Liver (tissue), 9 donors: ENCODE data around the gene CCT7. TPM values are rescaled to one million over a fixed set of nuclear protein-coding genes. Genes with fewer than 3 reads are reported as not detected.

Experiments used
- DNase-seq: peaks from one replicate; pipeline ENCODE4 v3.0.0-alpha.2; 2017; ENCODE audit warnings: low spot score
- H3K27ac ChIP-seq, 2 donors: one replicate each; pipeline ENCODE4 v1.7.0; 2013; ENCODE audit warnings: inconsistent platforms in 2 of 2, low read length in 2 of 2, control low read depth in 1 of 2, low read depth in 1 of 2, mild to moderate bottlenecking in 1 of 2
- H3K27me3 ChIP-seq, 4 donors: one replicate each; pipeline versions ENCODE4 v1.6.1 to v1.7.0; 2013; ENCODE audit warnings: low read length in 3 of 4, inconsistent platforms in 1 of 4, mild to moderate bottlenecking in 1 of 4, moderate library complexity in 1 of 4; ENCODE audit not compliant: control insufficient read depth in 4 of 4, insufficient read depth in 4 of 4
- H3K36me3 ChIP-seq, 4 donors: one replicate each; pipeline versions ENCODE4 v1.6.1 to v1.7.0; 2013; ENCODE audit warnings: low read length in 3 of 4, mild to moderate bottlenecking in 3 of 4, low read depth in 1 of 4, moderate library complexity in 1 of 4; ENCODE audit not compliant: control insufficient read depth in 4 of 4, insufficient read depth in 3 of 4
- H3K4me1 ChIP-seq, 4 donors: one replicate each; pipeline versions ENCODE4 v1.6.1 to v1.7.0; 2013; ENCODE audit warnings: low read length in 3 of 4, mild to moderate bottlenecking in 3 of 4, moderate library complexity in 1 of 4; ENCODE audit not compliant: control insufficient read depth in 4 of 4, insufficient read depth in 4 of 4
- H3K4me3 ChIP-seq, 3 donors: one replicate each; pipeline versions ENCODE4 v1.6.1 to v1.7.0; 2013; ENCODE audit warnings: low read length in 3 of 3, control low read depth in 1 of 3, low read depth in 1 of 3, mild to moderate bottlenecking in 1 of 3
- H3K9ac ChIP-seq, 2 donors: one replicate each; pipeline ENCODE4 v1.7.0; 2013; ENCODE audit warnings: low read length in 2 of 2, mild to moderate bottlenecking in 2 of 2, moderate library complexity in 2 of 2, control low read depth in 1 of 2, low read depth in 1 of 2
- H3K9me3 ChIP-seq, 4 donors: one replicate each; pipeline versions ENCODE4 v1.6.1 to v1.7.0; 2013; ENCODE audit warnings: low read length in 3 of 4; ENCODE audit not compliant: control insufficient read depth in 4 of 4
- EGR1 ChIP-seq, 2 donors: IDR thresholded peaks; 2 replicates each; pipeline ENCODE4 v1.6.1; 2016 to 2018; ENCODE audit warnings: antibody characterized with exemption in 2 of 2, low read depth in 2 of 2
- FOXA1 ChIP-seq: IDR thresholded peaks from 2 replicates; pipeline ENCODE4 v1.6.1; 2016; ENCODE audit warnings: antibody characterized with exemption
- FOXA2 ChIP-seq: IDR thresholded peaks from 2 replicates; pipeline ENCODE4 v1.6.1; 2016; ENCODE audit warnings: antibody characterized with exemption
- GABPA ChIP-seq, 2 donors: IDR thresholded peaks in 1 of 2; conservative IDR thresholded peaks in 1 of 2; 2 replicates each; pipeline ENCODE4 v1.6.1; 2016; ENCODE audit warnings: antibody characterized with exemption in 2 of 2, mild to moderate bottlenecking in 1 of 2, moderate library complexity in 1 of 2
- HNF4A ChIP-seq, 2 donors: conservative IDR thresholded peaks; 2 replicates each; pipeline ENCODE4 v1.6.1; 2016; ENCODE audit warnings: antibody characterized with exemption in 2 of 2, mild to moderate bottlenecking in 2 of 2
- HNF4G ChIP-seq: IDR thresholded peaks from 2 replicates; pipeline ENCODE4 v1.6.1; 2016; ENCODE audit warnings: antibody characterized with exemption
- JUND ChIP-seq, 2 donors: IDR thresholded peaks; 2 replicates each; pipeline ENCODE4 v1.6.1; 2016; ENCODE audit warnings: antibody characterized with exemption in 2 of 2
- NR2F2 ChIP-seq: IDR thresholded peaks from 2 replicates; pipeline ENCODE4 v1.6.1; 2016; ENCODE audit warnings: antibody characterized with exemption
- RAD21 ChIP-seq, 2 donors: IDR thresholded peaks; 2 replicates each; pipeline ENCODE4 v1.6.1; 2016; ENCODE audit warnings: antibody characterized with exemption in 2 of 2, mild to moderate bottlenecking in 2 of 2
- RXRA ChIP-seq, 2 donors: IDR thresholded peaks; 2 replicates each; pipeline ENCODE4 v1.6.1; 2017 to 2018; ENCODE audit warnings: antibody characterized with exemption in 2 of 2, mild to moderate bottlenecking in 1 of 2
- SP1 ChIP-seq: IDR thresholded peaks from 2 replicates; pipeline ENCODE4 v1.6.1; 2018; ENCODE audit warnings: antibody characterized with exemption, mild to moderate bottlenecking
- TAF1 ChIP-seq: conservative IDR thresholded peaks from 2 replicates; pipeline ENCODE4 v1.6.1; 2016; ENCODE audit warnings: antibody characterized with exemption, mild to moderate bottlenecking
- YY1 ChIP-seq: IDR thresholded peaks from 2 replicates; pipeline ENCODE4 v1.6.1; 2016; ENCODE audit warnings: antibody characterized with exemption, mild to moderate bottlenecking
- WGBS: extraction: QIAGEN DNeasy Blood & Tissue Kit; methylation state at CpG from one replicate; pipeline ENCODE4 v1.1.7; 2013; 5-methylcytosine and 5-hydroxymethylcytosine counted together
- polyA plus RNA-seq, 2 donors: library from polyadenylated mRNA; stranded (reverse) in 1 of 2; unstranded in 1 of 2; fragments of 200-250 nt in 1 of 2; fragments of >200 nt in 1 of 2; fragmentation: Nextera tagmentation in 1 of 2; extraction: Ambion mirVana in 1 of 2; gene quantifications; one replicate each; pipeline versions ENCODE4 v1.2.1 to v1.2.3, GENCODE V29; 2013 to 2015
- total RNA-seq, 2 donors: library from RNA; depleted of rRNA; stranded (reverse); fragments of >200 nt; gene quantifications; one replicate each; pipeline ENCODE4 v1.2.3, GENCODE V29; 2014
- TF ChIP-seq, protein P1 (sequence below): IDR thresholded peaks from 2 replicates; pipeline ENCODE4 v1.6.1; 2016; ENCODE audit warnings: antibody characterized with exemption
- TF ChIP-seq, protein P2 (sequence below): fragments of 150-350 bp; IDR thresholded peaks from 2 replicates; pipeline ENCODE4 v1.5.1; 2017; ENCODE audit warnings: improper control_type of control experiment, low read depth, low read length; ENCODE audit not compliant: missing input control
- TF ChIP-seq, protein P3 (sequence below): IDR thresholded peaks from 2 replicates; pipeline ENCODE4 v1.6.1; 2016; ENCODE audit warnings: antibody characterized with exemption
- TF ChIP-seq, protein P4 (sequence below): IDR thresholded peaks from 2 replicates; pipeline ENCODE4 v1.6.1; 2016; ENCODE audit warnings: antibody characterized with exemption
- donor health status: healthy.
- donor health status: healthy.
- donor health status: healthy.
- donor health status: healthy.
- donor health status: healthy.

The CCT7 gene
- total and polyA plus RNA-seq, 4 donors, result 83.7 to 115 (median 101) TPM

DNA sequence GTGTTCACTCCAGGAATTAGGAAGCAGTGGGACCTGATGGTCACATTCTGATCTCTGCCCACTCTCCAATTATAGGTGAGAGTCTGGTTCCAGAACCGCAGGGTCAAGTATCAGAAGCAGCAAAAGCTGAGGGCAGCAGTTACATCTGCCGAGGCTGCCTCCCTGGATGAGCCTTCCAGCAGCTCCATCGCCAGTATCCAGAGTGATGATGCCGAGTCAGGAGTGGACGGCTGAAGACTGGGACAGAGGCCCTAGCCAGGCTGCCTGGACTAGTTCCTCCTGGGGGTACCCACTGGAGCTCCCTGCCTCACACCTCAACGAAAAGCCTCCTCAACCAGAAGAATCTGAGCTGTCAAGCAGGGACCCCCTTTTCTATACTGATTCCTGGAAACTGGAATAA, 23.4 kb upstream of the CCT7 start:
- H3K27me3 ChIP-seq, result no peaks in the 10 kb centered on the region
- TF ChIP-seq JUND (IDR thresholded peaks at IDR 0.05) (no peak), TAF1 (no peak)
- no peaks in the 10 kb centered on the region for H3K36me3 ChIP-seq
- no peak overlapping the region for H3K9ac ChIP-seq
- H3K9me3 ChIP-seq, result no peaks in the 10 kb centered on the region
- peaks cover 4 to 23% (median 12%) of the 10 kb centered on the region in 4 donors for H3K4me1 ChIP-seq
- WGBS, result 91% methylated on average over 6 of the region's 6 CpGs
- DNase-seq, result no peak
- H3K27ac ChIP-seq, result no peak overlapping the region
- no peak overlapping the region for H3K4me3 ChIP-seq

DNA sequence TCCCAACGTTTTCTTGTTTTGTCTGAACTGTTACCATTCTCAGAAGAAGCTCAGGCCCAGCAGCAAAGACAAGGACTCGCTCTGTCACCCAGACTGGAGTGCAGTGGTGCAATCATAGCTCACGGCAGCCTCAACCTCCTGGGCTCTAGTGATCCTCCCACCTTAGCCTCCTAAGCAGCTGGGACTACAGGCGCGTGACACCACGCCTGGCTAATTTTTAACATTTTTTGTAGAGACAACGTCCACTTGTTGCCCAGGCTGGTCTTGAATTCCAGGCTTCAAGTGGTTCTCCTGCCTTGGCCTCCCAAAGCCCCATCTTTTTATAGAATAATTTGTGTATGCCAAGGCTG, 22.0 kb upstream of the CCT7 start:
- Histone ChIP-seq H3K27ac (no peak overlapping the region), H3K36me3 (no peaks in the 10 kb centered on the region), H3K9me3 (no peaks in the 10 kb centered on the region), H3K4me3 (no peak overlapping the region), H3K9ac (no peak overlapping the region), H3K4me1 (peaks cover 4 to 23% (median 12%) of the 10 kb centered on the region in 4 donors), H3K27me3 (no peaks in the 10 kb centered on the region)
- WGBS, result 74% methylated on average over 7 of the region's 7 CpGs
- TF ChIP-seq TAF1 (no peak), HNF4G (no peak), YY1 (no peak), FOXA1 (no peak), JUND (IDR thresholded peaks at IDR 0.05) (no peak), HNF4A (conservative IDR thresholded peaks at IDR 0.05) (no peak), NR2F2 (no peak)
- TF ChIP-seq, protein P1, sequence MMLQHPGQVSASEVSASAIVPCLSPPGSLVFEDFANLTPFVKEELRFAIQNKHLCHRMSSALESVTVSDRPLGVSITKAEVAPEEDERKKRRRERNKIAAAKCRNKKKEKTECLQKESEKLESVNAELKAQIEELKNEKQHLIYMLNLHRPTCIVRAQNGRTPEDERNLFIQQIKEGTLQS, result no peak
- TF ChIP-seq, protein P2, sequence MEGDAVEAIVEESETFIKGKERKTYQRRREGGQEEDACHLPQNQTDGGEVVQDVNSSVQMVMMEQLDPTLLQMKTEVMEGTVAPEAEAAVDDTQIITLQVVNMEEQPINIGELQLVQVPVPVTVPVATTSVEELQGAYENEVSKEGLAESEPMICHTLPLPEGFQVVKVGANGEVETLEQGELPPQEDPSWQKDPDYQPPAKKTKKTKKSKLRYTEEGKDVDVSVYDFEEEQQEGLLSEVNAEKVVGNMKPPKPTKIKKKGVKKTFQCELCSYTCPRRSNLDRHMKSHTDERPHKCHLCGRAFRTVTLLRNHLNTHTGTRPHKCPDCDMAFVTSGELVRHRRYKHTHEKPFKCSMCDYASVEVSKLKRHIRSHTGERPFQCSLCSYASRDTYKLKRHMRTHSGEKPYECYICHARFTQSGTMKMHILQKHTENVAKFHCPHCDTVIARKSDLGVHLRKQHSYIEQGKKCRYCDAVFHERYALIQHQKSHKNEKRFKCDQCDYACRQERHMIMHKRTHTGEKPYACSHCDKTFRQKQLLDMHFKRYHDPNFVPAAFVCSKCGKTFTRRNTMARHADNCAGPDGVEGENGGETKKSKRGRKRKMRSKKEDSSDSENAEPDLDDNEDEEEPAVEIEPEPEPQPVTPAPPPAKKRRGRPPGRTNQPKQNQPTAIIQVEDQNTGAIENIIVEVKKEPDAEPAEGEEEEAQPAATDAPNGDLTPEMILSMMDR, result no peak
- no peak for DNase-seq

DNA sequence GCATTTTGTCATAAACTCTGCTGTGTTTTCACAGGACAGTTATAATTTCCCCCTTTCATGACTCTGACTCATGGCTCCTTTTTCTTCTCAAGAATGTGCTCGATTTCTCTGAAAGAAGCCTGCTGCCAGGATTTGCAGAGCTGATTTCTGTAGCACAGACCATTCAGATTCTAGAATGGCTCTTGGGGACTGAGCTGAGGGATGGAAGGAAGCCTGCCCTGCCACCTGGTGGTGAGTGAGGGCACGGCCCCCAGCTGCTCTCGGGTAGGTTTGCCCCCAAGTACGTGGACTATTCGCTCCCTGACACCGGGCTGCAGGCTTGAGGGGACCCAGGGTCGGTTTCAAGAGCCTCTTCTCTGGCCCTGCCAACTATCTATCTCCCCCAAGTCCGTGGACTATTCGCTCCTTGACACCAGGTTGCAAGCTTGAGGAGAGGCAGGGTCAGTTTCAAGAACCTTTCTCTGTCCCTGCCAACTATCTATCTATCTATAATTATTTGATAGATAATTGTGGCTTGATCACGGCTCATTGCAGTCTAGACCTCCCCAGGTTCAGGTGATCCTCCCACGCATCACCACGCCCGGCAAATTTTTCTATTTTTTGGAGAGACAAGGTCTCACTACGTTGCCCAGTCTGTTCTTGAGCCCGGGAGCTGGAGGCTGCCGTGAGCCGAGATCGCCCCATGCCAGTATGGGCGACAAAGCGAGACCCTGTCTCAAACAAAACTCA, 21.5 kb upstream of the CCT7 start:
- H3K4me3 ChIP-seq, result no peak overlapping the region
- H3K9me3 ChIP-seq, result no peaks in the 10 kb centered on the region
- no peak overlapping the region for H3K9ac ChIP-seq
- H3K4me1 ChIP-seq, result peaks cover 4 to 23% (median 12%) of the 10 kb centered on the region in 4 donors
- H3K27ac ChIP-seq, result no peak overlapping the region
- peak; percentile 77 for DNase-seq
- H3K27me3 ChIP-seq, result no peaks in the 10 kb centered on the region
- no peaks in the 10 kb centered on the region for H3K36me3 ChIP-seq
- WGBS, result 56% methylated on average over 20 of the region's 20 CpGs
- TF ChIP-seq EGR1 (IDR thresholded peaks at IDR 0.05; ENCODE audit: low read depth in 2 of 2), result no peak
- TF ChIP-seq SP1, result no peak
- TF ChIP-seq TAF1, result no peak
- TF ChIP-seq, protein P3, sequence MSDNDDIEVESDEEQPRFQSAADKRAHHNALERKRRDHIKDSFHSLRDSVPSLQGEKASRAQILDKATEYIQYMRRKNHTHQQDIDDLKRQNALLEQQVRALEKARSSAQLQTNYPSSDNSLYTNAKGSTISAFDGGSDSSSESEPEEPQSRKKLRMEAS, result no peak
- no peak for TF ChIP-seq GABPA (IDR thresholded peaks at IDR 0.05 in 1 of 2, conservative IDR thresholded peaks at IDR 0.05 in 1 of 2)
- no peak for TF ChIP-seq RXRA (IDR thresholded peaks at IDR 0.05)
- no peak for TF ChIP-seq JUND (IDR thresholded peaks at IDR 0.05)
- TF ChIP-seq FOXA1, result no peak
- TF ChIP-seq, protein P4, sequence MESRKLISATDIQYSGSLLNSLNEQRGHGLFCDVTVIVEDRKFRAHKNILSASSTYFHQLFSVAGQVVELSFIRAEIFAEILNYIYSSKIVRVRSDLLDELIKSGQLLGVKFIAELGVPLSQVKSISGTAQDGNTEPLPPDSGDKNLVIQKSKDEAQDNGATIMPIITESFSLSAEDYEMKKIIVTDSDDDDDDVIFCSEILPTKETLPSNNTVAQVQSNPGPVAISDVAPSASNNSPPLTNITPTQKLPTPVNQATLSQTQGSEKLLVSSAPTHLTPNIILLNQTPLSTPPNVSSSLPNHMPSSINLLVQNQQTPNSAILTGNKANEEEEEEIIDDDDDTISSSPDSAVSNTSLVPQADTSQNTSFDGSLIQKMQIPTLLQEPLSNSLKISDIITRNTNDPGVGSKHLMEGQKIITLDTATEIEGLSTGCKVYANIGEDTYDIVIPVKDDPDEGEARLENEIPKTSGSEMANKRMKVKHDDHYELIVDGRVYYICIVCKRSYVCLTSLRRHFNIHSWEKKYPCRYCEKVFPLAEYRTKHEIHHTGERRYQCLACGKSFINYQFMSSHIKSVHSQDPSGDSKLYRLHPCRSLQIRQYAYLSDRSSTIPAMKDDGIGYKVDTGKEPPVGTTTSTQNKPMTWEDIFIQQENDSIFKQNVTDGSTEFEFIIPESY, result no peak
- TF ChIP-seq NR2F2, result no peak
- TF ChIP-seq, protein P2, result peak; percentile 83
- TF ChIP-seq RAD21 (IDR thresholded peaks at IDR 0.05), result peak; percentile 72 to 81
- no peak for TF ChIP-seq FOXA2
- TF ChIP-seq YY1, result no peak
- TF ChIP-seq HNF4A (conservative IDR thresholded peaks at IDR 0.05), result peak in 1 of 2 donors; percentile 48
- TF ChIP-seq HNF4G, result no peak
- TF ChIP-seq, protein P1, result no peak
